Prostate gland (tissue), 2 donors: ENCODE results near the gene TRPM4.

Experiments used
- CTCF ChIP-seq, 4 experiments: fragments of 200-600 bp in 2 of 4; fragments of 450-650 bp in 2 of 4; sonication (generic) in 2 of 4; IDR thresholded peaks; 1 replicate in 3 of 4; 2 replicates in 1 of 4; pipeline ENCODE4 v1.5.1; 2016 to 2019; ENCODE audit warnings: antibody characterized with exemption in 4 of 4, mild to moderate bottlenecking in 2 of 4, moderate library complexity in 2 of 4
- POLR2A ChIP-seq: fragments of 450-650 bp; IDR thresholded peaks from one replicate; pipeline ENCODE4 v1.6.1; 2016; ENCODE audit warnings: antibody characterized with exemption, mild to moderate bottlenecking
- POLR2AphosphoS5 ChIP-seq: sonication (generic); formaldehyde crosslinking; IDR thresholded peaks from one replicate; pipeline ENCODE4 v1.6.1; 2017; ENCODE audit warnings: antibody characterized with exemption

GRCh38 chr19:49243129-49243528 lies 85.5 kb downstream of the TRPM4 start:
- no peak for TF ChIP-seq CTCF (IDR thresholded peaks at IDR 0.05)
- no peak for TF ChIP-seq POLR2A
- no peak for TF ChIP-seq POLR2AphosphoS5
